Measurements from ENCODE around the gene AGPAT3. TPM values are rescaled to one million over a fixed set of nuclear protein-coding genes. Genes with fewer than 3 reads are reported as not detected.

The AGPAT3 gene
- total RNA-seq, 6 donors from 2014 or later: 55.0 to 102 (median 70.0) TPM

DNA sequence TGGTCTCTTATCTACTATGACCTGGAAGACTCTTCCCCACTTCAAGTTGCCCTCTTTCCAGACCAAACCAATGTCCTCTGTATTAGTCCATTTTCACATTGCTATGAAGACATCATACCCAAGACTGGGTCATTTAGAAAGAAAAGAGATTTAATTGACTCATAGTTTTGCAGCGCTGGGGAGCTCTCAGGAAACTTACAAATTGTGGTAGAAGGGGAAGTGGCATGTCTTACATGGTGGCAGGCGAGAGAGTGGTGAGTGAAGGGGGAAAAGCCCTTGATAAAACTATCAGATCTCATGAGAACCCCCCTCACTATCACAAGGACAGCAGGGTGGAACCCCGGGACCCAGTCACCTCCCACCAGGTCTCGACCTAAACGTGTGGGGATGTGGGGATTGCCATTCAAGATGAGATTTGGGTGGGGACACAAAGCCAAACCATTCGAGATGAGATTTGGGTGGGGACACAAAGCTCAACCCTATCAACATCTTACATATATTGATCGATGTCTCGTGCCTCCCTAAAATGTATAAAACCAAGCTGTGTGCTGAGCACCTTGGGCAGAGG lies 14.2 kb upstream of the AGPAT3 start:
- no peak for ATAC-seq (ENCODE audit: low FRiP score in 2 of 2)
- H3K27ac ChIP-seq: no peak overlapping the region
- H3K4me1 ChIP-seq: peaks cover 7 to 27% (median 13%) of the 10 kb centered on the region in 4 donors
- no peaks in the 10 kb centered on the region for H3K36me3 ChIP-seq
- DNase-seq: no peak
- WGBS, 2 donors: 81 to 88% methylated on average over 7 to 8 of the region's 8 CpGs
- H3K4me3 ChIP-seq: no peak overlapping the region
- TF ChIP-seq, protein P1, sequence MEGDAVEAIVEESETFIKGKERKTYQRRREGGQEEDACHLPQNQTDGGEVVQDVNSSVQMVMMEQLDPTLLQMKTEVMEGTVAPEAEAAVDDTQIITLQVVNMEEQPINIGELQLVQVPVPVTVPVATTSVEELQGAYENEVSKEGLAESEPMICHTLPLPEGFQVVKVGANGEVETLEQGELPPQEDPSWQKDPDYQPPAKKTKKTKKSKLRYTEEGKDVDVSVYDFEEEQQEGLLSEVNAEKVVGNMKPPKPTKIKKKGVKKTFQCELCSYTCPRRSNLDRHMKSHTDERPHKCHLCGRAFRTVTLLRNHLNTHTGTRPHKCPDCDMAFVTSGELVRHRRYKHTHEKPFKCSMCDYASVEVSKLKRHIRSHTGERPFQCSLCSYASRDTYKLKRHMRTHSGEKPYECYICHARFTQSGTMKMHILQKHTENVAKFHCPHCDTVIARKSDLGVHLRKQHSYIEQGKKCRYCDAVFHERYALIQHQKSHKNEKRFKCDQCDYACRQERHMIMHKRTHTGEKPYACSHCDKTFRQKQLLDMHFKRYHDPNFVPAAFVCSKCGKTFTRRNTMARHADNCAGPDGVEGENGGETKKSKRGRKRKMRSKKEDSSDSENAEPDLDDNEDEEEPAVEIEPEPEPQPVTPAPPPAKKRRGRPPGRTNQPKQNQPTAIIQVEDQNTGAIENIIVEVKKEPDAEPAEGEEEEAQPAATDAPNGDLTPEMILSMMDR (IDR thresholded peaks at IDR 0.05): no peak
- TF ChIP-seq POLR2AphosphoS5 (IDR thresholded peaks at IDR 0.05) (no peak), EP300 (IDR thresholded peaks at IDR 0.05) (no peak), POLR2A (IDR thresholded peaks at IDR 0.05) (no peak)
- H3K9me3 ChIP-seq: no peaks in the 10 kb centered on the region
- H3K27me3 ChIP-seq: no peaks in the 10 kb centered on the region

GRCh38 chr21:43851593-43851992 lies 13.4 kb upstream of the AGPAT3 start:
- DNase-seq (no peak), ATAC-seq (ENCODE audit: low FRiP score in 2 of 2) (no peak)
- Histone ChIP-seq H3K27me3 (no peaks in the 10 kb centered on the region), H3K27ac (no peak overlapping the region), H3K36me3 (no peaks in the 10 kb centered on the region), H3K4me3 (no peak overlapping the region), H3K9me3 (no peaks in the 10 kb centered on the region), H3K4me1 (peaks cover 7 to 29% (median 13%) of the 10 kb centered on the region in 4 donors)
- WGBS, 2 donors: 85% methylated on average over 6 to 12 of the region's 12 CpGs
- TF ChIP-seq POLR2AphosphoS5 (IDR thresholded peaks at IDR 0.05): no peak
- TF ChIP-seq EP300 (IDR thresholded peaks at IDR 0.05): no peak
- TF ChIP-seq, protein P1 (IDR thresholded peaks at IDR 0.05): no peak
- no peak for TF ChIP-seq POLR2A (IDR thresholded peaks at IDR 0.05)

GRCh38 chr21:43853851-43854772 lies 10.9 kb upstream of the AGPAT3 start:
- peaks cover 7 to 27% (median 13%) of the 10 kb centered on the region in 4 donors for H3K4me1 ChIP-seq
- no peaks in the 10 kb centered on the region for H3K36me3 ChIP-seq
- H3K9me3 ChIP-seq: no peaks in the 10 kb centered on the region
- no peak for ATAC-seq (ENCODE audit: low FRiP score in 2 of 2)
- no peaks in the 10 kb centered on the region for H3K27me3 ChIP-seq
- 91 to 92% methylated on average over 26 to 31 of the region's 34 CpGs for WGBS, 2 donors
- DNase-seq: peak in 1 of 2 donors; percentile 70
- no peak overlapping the region for H3K27ac ChIP-seq
- TF ChIP-seq POLR2A (IDR thresholded peaks at IDR 0.05): no peak
- no peak overlapping the region for H3K4me3 ChIP-seq

DNA sequence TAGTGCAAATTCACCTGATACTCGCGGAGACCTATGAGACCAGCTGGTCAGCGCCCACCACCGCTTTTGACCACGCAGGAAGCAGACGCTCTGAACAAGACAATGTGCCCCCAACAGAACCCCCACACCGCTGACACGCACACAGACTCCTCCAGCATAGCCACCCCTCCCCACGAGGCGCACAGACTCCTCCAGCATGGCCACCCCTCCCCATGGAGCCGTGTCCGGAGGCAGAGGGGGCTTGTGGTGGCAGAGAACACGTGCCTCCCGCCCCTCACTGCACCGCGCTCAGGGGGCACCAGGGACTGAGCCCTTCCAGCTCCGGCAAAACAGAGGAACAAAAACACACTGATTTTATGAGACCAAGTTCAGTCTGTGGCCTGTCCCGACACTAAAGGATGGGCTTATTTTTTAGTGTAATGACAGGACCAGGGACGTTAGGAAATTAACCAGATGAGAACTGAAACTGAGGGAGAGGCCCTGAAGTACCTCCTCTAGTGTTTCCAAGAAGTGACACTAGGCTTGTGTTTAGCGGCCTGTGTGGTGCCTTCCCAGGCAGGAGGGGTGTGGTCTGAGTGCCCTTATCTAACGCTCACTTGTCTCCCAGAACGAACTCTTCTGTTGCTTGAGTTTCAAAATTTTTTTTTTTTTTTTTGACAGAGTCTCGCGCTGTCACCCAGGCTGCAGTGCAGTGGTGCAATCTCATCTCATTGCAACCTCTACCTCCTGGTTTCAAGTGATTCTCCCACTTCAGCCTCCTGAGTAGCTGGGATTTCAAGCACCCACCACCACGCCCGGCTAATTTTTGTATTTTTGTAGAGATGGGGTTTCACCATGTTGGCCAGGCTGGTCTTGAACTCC lies 10.0 kb upstream of the AGPAT3 start:
- Histone ChIP-seq H3K4me1 (peaks cover 1 to 19% (median 7%) of the 10 kb centered on the region in 4 donors), H3K27me3 (no peaks in the 10 kb centered on the region), H3K36me3 (no peaks in the 10 kb centered on the region), H3K4me3 (no peak overlapping the region), H3K27ac (peak overlapping the region in 1 of 4 donors; percentile 43), H3K9me3 (no peaks in the 10 kb centered on the region)
- peak in 1 of 2 donors; percentile 63 for DNase-seq
- peak; percentile 68 to 81 for ATAC-seq (ENCODE audit: low FRiP score in 2 of 2)
- 58 to 70% methylated on average over 19 to 26 of the region's 26 CpGs for WGBS, 2 donors
- TF ChIP-seq, protein P1 (IDR thresholded peaks at IDR 0.05): no peak
- TF ChIP-seq POLR2AphosphoS5 (IDR thresholded peaks at IDR 0.05) (no peak), POLR2A (IDR thresholded peaks at IDR 0.05) (no peak), EP300 (IDR thresholded peaks at IDR 0.05) (no peak)

DNA sequence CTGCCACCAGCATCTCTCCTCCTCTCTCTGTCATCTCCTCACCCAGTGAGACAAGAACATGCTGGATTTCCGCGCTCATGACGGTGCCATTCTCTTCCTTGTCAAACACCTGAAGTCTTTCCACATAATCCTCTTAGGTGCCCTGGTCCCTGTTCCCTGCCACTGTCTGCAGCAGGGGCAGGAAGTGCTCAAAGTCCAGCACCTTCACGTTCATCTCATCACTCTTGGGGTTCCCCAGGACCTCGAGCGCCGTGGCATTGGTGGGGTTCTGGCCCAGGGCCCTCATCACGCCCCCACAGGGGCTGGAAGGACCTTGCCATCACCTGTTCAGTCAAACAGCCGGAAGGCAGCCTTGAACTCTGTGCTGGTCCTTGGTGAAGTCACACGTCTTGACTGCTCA lies 9.1 kb upstream of the AGPAT3 start:
- H3K36me3 ChIP-seq: no peaks in the 10 kb centered on the region
- no peaks in the 10 kb centered on the region for H3K27me3 ChIP-seq
- ATAC-seq (ENCODE audit: low FRiP score in 2 of 2) (no peak), DNase-seq (no peak)
- no peaks in the 10 kb centered on the region for H3K9me3 ChIP-seq
- no peak overlapping the region for H3K4me3 ChIP-seq
- no peak overlapping the region for H3K27ac ChIP-seq
- peaks cover 4 to 20% (median 10%) of the 10 kb centered on the region in 4 donors for H3K4me1 ChIP-seq
- TF ChIP-seq EP300 (IDR thresholded peaks at IDR 0.05): no peak
- no peak for TF ChIP-seq POLR2AphosphoS5 (IDR thresholded peaks at IDR 0.05)
- TF ChIP-seq, protein P1 (IDR thresholded peaks at IDR 0.05): no peak
- TF ChIP-seq POLR2A (IDR thresholded peaks at IDR 0.05): no peak
- 85 to 89% methylated on average over 9 to 10 of the region's 10 CpGs for WGBS, 2 donors

Data from upper lobe of left lung (tissue), 6 donors.